ENCODE results near the gene DAP. TPM values are rescaled to one million over a fixed set of nuclear protein-coding genes. Genes with fewer than 3 reads are reported as not detected.

The DAP gene
- total and polyA plus RNA-seq, 8 donors: 68.3 to 183 (median 132) TPM

DNA sequence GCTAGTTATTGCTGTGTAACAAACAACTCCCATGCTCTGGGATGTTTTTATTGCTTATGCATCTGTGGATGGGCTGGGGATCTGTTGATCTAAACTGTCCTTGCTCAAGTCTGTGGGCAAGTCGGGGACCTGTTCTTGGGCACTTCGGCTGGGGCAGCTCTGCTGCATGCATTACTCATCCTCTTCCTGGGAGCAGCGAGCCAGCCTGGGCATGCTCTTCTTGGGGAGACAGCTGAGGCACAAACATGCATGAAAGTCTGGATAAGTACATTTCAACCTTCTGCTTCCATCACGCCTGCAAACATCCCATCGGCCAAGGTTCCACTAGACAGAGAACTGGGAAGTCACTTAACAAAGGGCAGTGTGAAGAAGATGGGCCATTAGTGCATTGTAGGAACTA is 130.9 kb downstream of the DAP start:
- WGBS, 2 donors: 75 to 90% methylated on average over 5 of the region's 5 CpGs

DNA sequence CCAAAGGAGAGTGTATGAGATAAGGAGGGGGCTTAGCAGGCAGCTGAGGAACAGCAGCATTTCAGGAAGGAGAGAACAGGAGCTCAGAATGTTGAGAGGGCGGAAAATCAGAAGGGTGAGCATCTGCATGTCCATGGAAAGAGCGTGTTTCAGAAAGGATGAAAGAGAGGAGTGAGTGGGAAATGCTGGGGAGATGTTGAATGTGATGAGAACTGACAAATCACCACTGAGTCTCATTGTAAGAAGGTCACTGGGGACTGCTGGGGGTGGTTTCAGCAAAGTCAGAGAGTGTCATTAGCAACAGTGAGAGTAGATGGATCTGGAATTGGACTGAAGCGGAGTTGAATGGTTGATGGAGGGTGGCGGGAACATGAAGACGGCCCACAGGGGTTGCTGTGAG is 131.4 kb downstream of the DAP start:
- DNase-seq: no peak
- ATAC-seq: no peak
- intact Hi-C loops (cut with DNase I): loop anchor here in 2 of 3 donors (5.0 kb wide), 3 partner anchors 177 to 347 kb away; no protein-coding TSS in a partner anchor
- no peaks in the 10 kb centered on the region for H3K27me3 ChIP-seq
- H3K27ac ChIP-seq: no peak overlapping the region
- no peak overlapping the region for H3K4me3 ChIP-seq
- 73 to 80% methylated on average over 5 of the region's 5 CpGs for WGBS, 2 donors
- H3K36me3 ChIP-seq: no peaks in the 10 kb centered on the region
- TF ChIP-seq, protein P1, sequence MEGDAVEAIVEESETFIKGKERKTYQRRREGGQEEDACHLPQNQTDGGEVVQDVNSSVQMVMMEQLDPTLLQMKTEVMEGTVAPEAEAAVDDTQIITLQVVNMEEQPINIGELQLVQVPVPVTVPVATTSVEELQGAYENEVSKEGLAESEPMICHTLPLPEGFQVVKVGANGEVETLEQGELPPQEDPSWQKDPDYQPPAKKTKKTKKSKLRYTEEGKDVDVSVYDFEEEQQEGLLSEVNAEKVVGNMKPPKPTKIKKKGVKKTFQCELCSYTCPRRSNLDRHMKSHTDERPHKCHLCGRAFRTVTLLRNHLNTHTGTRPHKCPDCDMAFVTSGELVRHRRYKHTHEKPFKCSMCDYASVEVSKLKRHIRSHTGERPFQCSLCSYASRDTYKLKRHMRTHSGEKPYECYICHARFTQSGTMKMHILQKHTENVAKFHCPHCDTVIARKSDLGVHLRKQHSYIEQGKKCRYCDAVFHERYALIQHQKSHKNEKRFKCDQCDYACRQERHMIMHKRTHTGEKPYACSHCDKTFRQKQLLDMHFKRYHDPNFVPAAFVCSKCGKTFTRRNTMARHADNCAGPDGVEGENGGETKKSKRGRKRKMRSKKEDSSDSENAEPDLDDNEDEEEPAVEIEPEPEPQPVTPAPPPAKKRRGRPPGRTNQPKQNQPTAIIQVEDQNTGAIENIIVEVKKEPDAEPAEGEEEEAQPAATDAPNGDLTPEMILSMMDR (IDR thresholded peaks at IDR 0.05): no peak
- H3K9me3 ChIP-seq: no peaks in the 10 kb centered on the region
- no peak for FAIRE-seq
- peaks cover 0 to 5% (median 0%) of the 10 kb centered on the region in 3 donors for H3K4me1 ChIP-seq

More for the DNA sequence above, 130.9 kb downstream of the DAP start:
- Histone ChIP-seq H3K4me1 (peaks cover 0 to 5% (median 0%) of the 10 kb centered on the region in 3 donors), H3K27me3 (no peaks in the 10 kb centered on the region), H3K9me3 (no peaks in the 10 kb centered on the region), H3K27ac (no peak overlapping the region), H3K4me3 (no peak overlapping the region), H3K36me3 (no peaks in the 10 kb centered on the region)
- ATAC-seq (no peak), DNase-seq (no peak), FAIRE-seq (no peak)
- TF ChIP-seq, protein P1 (IDR thresholded peaks at IDR 0.05): no peak
- intact Hi-C loops (cut with DNase I): loop anchor here in 1 of 3 donors (5.0 kb wide), 1 partner anchor 348 kb away; no protein-coding TSS in a partner anchor

Other genes starting within 250 kb of the DAP start
- gene ANKRD33B, start 197.2 kb downstream of the DAP start, total RNA-seq: 1 to 10 TPM in 5 of 6 donors, under 1 TPM in 1; 0.98 to 2.7 (median 1.3) TPM
- gene ANKRD33B, start 197.2 kb downstream of the DAP start, polyA plus RNA-seq: under 1 TPM; 0.57 to 0.77 TPM

Data from pancreas (tissue), 10 donors.